BJ (cell line): ENCODE measurements around the gene GFY. TPM values are rescaled to one million over a fixed set of nuclear protein-coding genes. Genes with fewer than 3 reads are reported as not detected.

Source experiments
- CTCF ChIA-PET: fragments of 350-600 bp; formaldehyde crosslinking; extraction: SDS; loops from one replicate; lab custom pipeline; 2021; ENCODE audit warnings: antibody characterized with exemption, inconsistent platforms; lab: Yijun Ruan, JAX
- POLR2A ChIA-PET: fragments of 300-600 bp; sonication (Branson Sonifier 250); formaldehyde crosslinking; extraction: SDS; loops from one replicate; lab custom pipeline; 2021; ENCODE audit warnings: antibody characterized with exemption; lab: Charles Lee
- DNase-seq: peaks from one replicate; pipeline ENCODE4 v3.0.0-alpha.2; 2011; ENCODE audit warnings: low read depth
- H3K27me3 ChIP-seq: 2 replicates; pipeline ENCODE4 v1.6.0; 2011; ENCODE audit warnings: low read length; ENCODE audit not compliant: control insufficient read depth, insufficient read depth
- H3K36me3 ChIP-seq: 2 replicates; pipeline ENCODE4 v1.5.1; 2011; ENCODE audit warnings: low read length; ENCODE audit not compliant: control insufficient read depth, insufficient read depth
- H3K4me3 ChIP-seq: 2 replicates; pipeline ENCODE4 v1.5.1; 2011; ENCODE audit warnings: low read depth, mild to moderate bottlenecking, control low read depth, low read length
- polyA plus RNA-seq: library from polyadenylated mRNA; depleted of rRNA; stranded (reverse); fragments of >200 nt; gene quantifications from 2 replicates; pipeline ENCODE4 v1.2.3, GENCODE V29; 2011
- TF ChIP-seq, protein P1 (sequence below): IDR thresholded peaks from 2 replicates; pipeline ENCODE4 v1.5.1; 2011; ENCODE audit warnings: low read depth, mild to moderate bottlenecking, control low read depth, inconsistent platforms, low read length, moderate library complexity; ENCODE audit not compliant: insufficient read depth

GFY gene
- polyA plus RNA-seq, 1 experiment: not detected

DNA sequence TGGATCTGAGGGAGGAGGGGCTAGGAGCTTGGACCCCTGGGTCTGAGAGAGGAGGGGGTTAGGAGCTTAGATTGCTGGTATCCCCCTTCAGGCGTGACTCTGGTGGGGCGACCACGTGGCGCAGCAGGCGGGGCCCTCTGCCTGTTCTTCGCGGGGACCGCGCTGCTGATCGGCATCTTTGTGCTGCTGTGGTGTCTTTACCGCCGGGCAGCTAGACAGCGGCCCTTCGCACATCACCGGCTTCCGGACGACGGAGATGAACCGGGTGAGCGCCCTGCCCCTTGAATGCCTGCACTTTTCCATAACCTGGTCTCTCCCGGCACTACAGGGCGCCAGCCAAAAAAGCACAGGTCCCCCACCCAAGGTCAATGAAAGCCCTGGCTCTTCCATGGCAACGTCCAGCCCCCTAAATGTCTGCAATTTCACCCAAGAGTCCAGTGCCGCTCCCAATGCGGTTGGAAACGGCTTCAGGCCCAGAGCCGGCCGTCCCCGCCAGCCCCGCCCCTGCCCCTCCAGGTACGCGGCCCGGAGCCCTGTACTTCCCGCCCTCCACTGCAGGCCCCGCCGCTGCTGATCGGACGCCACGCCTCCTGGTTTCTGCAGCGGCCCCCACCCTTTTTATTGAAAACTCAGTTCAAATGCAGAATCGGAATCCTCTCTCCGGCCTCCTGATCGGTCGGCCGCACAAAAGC, 2.8 kb downstream of the GFY start:
- TF ChIP-seq, protein P1, sequence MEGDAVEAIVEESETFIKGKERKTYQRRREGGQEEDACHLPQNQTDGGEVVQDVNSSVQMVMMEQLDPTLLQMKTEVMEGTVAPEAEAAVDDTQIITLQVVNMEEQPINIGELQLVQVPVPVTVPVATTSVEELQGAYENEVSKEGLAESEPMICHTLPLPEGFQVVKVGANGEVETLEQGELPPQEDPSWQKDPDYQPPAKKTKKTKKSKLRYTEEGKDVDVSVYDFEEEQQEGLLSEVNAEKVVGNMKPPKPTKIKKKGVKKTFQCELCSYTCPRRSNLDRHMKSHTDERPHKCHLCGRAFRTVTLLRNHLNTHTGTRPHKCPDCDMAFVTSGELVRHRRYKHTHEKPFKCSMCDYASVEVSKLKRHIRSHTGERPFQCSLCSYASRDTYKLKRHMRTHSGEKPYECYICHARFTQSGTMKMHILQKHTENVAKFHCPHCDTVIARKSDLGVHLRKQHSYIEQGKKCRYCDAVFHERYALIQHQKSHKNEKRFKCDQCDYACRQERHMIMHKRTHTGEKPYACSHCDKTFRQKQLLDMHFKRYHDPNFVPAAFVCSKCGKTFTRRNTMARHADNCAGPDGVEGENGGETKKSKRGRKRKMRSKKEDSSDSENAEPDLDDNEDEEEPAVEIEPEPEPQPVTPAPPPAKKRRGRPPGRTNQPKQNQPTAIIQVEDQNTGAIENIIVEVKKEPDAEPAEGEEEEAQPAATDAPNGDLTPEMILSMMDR: no peak
- CTCF ChIA-PET: interaction anchor here (0.6 to 2.3 kb wide), 2 partner anchors 15 to 20 kb away, joined by 3 to 6 read pairs; no protein-coding TSS in a partner anchor

DNA sequence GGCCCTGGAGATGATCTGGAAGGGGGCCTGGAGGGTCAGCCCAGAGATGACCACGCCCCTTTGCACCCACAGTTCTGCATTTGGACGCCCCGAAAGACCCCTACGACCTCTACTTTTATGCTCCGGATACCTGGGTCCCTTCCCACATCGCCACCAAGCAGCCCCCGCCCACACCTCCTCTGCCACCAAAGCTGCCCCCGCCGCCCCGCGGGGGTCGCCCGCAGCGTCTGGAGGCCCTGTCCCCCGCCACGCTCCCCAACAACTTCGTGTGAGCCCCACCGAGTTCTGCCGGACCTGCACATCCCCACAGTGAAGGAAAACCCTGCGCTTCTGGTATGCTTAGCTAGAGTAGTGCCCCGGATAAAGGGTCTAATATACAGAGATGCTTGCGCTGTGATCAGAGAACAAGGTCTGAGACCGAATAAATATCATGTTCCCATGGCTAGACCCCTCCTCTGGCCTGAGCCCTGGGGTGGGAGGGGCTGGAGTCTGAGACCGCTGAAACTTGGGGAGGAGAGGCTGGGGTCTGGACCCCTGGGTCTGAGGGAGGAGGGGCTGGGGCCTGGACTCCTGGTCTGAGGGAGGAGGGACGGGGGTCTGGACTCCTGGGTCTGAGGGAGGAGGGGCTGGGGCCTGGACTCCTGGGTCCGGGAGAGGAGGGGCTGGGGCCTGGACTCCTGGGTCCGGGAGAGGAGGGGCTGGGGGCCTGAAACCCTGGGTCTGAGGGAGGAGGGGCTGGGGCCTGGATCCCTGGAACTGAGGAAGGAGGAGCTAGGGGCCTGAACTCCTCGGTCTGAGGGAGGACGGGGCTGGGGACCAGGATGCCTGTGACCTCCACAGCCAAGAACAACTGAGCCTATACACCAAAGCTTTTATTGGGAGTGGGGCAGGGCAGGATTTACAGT, 3.6 kb downstream of the GFY start:
- ChIA-PET POLR2A (no interaction called here), CTCF (interaction anchor here (0.7 to 2.3 kb wide), 4 partner anchors 8 to 203 kb away, joined by 3 to 6 read pairs (median 3); no protein-coding TSS in a partner anchor)
- TF ChIP-seq, protein P1: no peak
- no peak overlapping the region for H3K4me3 ChIP-seq
- no peak for DNase-seq
- H3K27me3 ChIP-seq: peaks cover 72% of the 10 kb centered on the region
- no peaks in the 10 kb centered on the region for H3K36me3 ChIP-seq

More for the DNA sequence above, 2.8 kb downstream of the GFY start:
- DNase-seq: no peak
- peaks cover 75% of the 10 kb centered on the region for H3K27me3 ChIP-seq
- POLR2A ChIA-PET: no interaction called here
- H3K4me3 ChIP-seq: no peak overlapping the region
- no peaks in the 10 kb centered on the region for H3K36me3 ChIP-seq

DNA sequence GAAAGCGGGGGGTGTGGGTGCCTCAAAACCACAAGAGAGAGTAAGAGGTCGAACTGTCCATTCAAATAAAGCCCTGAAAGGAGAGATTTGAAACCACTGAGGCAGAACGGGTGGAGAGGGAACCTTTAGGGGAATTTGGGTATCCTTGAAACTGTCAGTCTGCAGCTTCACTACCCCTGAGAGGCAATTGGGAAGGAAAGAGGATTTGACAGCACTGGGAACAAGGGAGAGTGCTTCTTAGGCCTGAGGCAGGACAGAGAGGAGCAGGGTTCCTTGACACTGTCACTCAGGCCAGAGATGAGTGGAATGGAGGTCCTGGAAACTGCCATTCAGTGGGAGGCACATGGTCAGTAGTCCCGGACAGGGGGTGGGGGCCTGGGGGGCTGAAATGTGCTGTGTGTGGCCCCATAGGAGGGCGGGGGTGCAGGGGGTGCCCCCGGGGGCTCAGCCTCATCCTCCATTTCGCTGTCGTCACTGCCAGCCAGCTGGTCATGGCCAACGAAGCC, 5.0 kb downstream of the GFY start:
- H3K27me3 ChIP-seq: peaks cover 70% of the 10 kb centered on the region
- no peaks in the 10 kb centered on the region for H3K36me3 ChIP-seq
- TF ChIP-seq, protein P1: no peak
- CTCF ChIA-PET: interaction anchor here (1.6 kb wide), 1 partner anchor 10 kb away, joined by 3 read pairs; no protein-coding TSS in a partner anchor
- POLR2A ChIA-PET: interaction anchor here (0.6 kb wide), 1 partner anchor 32 kb away, joined by 3 read pairs; no protein-coding TSS in a partner anchor
- no peak for DNase-seq
- no peak overlapping the region for H3K4me3 ChIP-seq

DNA sequence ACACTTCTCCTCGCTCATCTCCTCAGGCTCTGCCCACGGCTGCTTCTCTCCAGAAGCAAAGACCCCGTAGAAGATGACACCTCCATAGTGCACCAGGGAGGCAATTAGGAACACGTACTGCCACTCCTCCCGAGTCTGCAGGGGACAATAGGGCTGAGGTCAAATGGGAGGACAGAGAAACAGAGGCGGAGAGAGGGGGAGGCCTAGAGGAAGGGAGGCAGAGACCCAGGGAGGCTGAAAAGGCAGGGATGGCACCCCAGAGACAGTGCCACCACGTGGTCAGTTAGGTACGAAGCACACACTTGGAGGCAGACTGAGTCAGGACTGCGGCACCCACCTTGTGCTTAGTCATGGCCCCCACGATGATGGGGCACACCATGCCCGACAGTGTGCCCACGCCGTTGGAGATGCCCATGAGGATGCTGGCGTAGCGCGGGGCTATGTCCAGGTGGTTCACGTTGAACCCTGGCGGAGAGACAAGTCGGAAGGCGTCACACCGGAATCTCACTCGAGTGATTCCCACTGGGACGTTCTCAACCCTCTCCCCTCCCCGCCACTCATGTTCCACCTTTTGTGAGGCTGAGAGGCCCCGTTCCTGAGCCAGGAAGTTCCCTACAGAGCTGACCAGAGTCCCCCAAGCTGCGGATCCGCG, 5.6 kb downstream of the GFY start:
- CTCF ChIA-PET: interaction anchor here (0.8 to 1.6 kb wide), 2 partner anchors 10 to 12 kb away, joined by 3 read pairs; no protein-coding TSS in a partner anchor
- TF ChIP-seq, protein P1: peak; percentile 18; the same call in 1 of the 2 replicates
- POLR2A ChIA-PET: no interaction called here

More for the DNA sequence above, 5.6 kb downstream of the GFY start:
- H3K36me3 ChIP-seq: no peaks in the 10 kb centered on the region
- H3K27me3 ChIP-seq: peaks cover 66% of the 10 kb centered on the region
- no peak for DNase-seq
- no peak overlapping the region for H3K4me3 ChIP-seq
